SIG-M5 treated with dmso at 0.1 percent for 504 hours (cell line): ENCODE results near the gene CD101.
"Not testable (repeated sequence)": the region's sequence is repeated elsewhere in the genome, so short reads cannot be mapped to it uniquely, and the experiment has no call there.

ENCODE experiments used
- DNase-seq: peaks from one replicate; lab custom pipeline; 2025; ENCODE audit not compliant: unreplicated experiment; lab: John Stamatoyannopoulos, UW

The CD101 gene

GRCh38 chr1:117001254-117001927 lies at the start of gene CD101:
CD101 (plus strand) TSS chr1:117001760; CDS start chr1:117001818, 58 bp downstream.
- peak; percentile 85 for DNase-seq

DNA sequence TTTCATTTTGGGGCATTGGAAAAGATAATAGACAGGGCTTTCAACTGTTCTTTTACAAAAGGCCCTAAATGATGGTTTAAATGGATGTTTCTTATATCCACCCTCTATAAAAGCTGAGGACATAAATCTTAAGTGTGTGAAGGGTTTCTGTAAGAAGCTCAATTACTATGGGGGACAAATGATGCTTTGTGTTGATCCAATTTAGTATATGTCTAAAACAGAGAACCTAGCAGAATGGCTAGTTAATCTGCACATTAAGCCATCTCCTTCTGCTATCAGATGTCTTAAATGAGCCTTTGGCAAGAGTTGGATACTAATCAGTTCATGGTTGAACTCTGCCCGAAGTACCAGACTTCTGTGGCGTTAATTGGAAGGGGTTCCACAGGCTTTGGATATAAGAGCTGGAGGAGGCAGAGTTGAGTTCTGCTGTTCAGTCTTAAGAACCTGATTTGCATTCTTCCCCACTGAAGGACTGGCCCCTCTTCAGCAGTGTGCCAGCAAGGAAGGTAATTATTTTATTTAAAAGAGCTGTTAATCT lies 48.8 kb upstream of the CD101 start:
- no peak for DNase-seq

GRCh38 chr1:116954440-116954839 lies 47.1 kb upstream of the CD101 start:
- no peak for DNase-seq

DNA sequence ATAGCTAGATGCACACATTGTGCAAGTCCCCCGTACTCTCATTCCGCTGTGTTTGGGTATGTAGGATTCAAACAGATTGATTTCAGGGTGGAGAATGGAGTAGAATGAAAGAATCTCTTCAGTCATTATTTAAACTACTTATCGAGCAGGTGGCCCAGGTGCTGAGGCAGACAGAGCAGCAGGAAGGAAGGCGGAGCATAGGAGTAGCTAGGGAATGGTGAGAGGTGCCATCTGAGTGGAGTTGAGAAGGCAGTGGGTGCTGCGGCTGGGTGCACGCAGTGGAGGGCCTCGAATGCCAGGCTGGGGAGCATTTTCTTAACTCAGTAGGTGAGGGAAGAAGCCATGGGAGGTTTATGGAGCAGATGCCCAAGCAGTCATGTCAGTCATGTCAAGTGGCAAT lies 45.2 kb upstream of the CD101 start:
- DNase-seq = no peak

DNA sequence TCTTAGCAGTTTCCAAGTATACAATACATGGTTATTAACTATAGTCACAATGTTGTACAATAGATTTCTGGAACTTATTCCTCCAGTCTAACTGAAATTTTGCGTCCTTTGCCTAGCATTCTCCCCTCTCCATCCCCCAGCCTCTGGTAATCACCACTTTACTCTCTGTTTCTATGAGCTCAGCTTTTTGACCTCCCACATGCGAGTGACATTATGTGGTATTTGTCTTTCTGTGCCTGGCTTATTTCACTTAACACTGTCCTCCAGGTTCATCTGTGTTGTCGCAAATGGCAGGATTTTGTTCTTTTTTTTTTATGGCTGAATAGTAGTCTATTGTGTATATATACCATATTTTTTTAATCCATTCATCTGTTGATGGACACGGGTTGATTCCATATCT lies 43.9 kb upstream of the CD101 start:
- DNase-seq = no peak

GRCh38 chr1:116958110-116958509 lies 43.5 kb upstream of the CD101 start:
- DNase-seq = no peak

- DNase-seq = no peak
Measured at GRCh38 chr1:116958977-116959376, 42.6 kb upstream of the CD101 start.

DNA sequence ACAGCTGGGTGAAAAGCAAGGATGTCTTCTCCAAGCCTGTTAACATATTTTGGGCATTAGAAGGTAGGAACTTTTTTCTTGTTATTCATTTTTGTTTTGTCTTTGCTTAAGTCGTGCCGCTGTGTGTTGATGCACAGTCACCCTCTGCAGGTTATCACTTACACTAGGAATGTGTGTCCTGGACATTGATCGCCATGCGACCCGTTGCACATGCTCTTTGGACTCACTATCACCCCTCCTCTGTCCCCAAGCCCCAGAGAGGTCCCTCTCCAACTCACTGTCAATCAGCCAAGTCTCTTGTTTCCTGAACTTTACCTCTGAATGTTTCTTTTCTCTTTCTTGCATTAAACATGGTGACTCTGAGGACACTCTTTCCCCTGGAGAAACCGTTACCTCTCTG lies 40.0 kb upstream of the CD101 start:
- no peak for DNase-seq

DNA sequence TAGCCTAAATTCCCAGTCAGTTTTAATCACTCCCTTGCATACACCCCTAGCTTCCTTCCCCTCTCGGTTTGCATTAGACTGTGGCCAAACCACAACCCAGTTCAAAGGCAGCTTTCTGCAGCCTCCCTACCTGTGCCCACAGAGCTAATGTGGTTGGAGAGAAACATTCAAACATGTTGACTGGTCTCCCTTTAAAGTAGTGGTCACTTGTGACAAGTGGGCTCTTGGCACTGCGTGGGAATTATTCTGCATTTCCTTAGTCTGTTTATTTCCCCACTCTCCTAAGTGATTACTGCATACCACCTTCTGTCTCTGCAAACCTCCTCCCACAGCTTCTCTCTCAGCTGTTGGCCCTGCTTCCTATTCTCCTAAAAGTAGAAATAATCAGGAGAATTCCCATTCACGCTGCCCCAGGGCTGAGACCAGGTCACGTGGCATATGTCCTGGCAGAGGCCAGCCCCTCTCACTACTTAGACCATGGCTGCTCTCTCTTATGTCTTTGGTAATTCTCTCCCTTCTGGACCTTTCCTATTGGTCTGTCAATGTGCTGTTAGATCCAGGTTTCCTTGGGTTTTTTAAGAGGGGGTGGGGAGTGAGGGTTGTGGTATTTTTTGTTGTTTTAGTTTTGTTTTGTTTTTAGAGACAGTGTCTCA lies 38.4 kb upstream of the CD101 start:
- DNase-seq = no peak

DNA sequence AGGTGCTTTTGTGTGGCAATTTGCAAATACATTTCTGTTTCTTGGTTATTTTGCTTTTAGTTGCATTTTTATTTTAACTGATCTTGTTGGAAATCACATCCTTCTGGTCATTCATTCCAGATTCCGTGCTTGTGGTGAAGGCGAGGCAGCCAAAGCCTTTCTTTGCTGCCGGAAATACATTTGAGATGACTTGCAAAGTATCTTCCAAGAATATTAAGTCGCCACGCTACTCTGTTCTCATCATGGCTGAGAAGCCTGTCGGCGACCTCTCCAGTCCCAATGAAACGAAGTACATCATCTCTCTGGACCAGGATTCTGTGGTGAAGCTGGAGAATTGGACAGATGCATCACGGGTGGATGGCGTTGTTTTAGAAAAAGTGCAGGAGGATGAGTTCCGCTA lies 34.8 kb upstream of the CD101 start:
- DNase-seq = no peak

- no peak for DNase-seq
Measured at GRCh38 chr1:116968724-116969123, 32.8 kb upstream of the CD101 start.

GRCh38 chr1:116971258-116971860 lies 30.2 kb upstream of the CD101 start:
- DNase-seq = no peak

DNA sequence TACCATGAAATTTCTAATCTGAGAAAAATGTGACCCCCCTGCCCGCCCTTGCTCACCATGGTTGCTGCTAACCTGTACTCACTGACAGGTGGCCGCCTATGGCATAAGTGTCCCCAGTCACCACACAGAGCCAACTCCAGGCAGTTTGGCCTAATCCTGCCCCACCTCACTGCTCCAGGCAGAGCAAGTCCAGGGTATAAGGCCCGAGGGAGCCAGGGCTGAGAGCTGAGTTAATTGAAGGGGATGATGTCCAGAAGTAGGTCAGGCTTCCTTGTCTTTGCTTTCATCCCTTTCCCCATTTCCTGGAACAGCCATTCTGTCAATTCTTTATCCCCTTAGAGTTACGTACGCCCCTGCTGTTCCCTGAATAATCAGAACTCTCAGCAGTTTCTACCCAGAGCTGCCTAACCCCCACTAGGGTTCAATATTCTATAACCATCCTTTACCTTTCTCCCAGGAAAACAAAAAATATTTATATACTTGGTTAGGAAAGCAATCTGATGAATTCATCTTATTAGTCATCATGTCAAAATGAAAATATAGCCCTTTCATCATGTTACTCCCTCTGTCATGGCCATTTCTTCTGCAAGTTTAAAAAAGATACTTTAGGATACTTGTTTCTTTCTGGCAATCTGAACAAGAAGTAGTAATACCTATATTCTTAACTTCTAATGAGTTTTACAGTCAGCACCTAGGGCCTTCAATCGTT lies 29.4 kb upstream of the CD101 start:
- no peak for DNase-seq

GRCh38 chr1:116972674-116973030 lies 28.9 kb upstream of the CD101 start:
- no peak for DNase-seq

- not testable (repeated sequence) for DNase-seq
Measured at GRCh38 chr1:116980309-116980708, 21.3 kb upstream of the CD101 start.

- DNase-seq = no peak
Measured at GRCh38 chr1:116981521-116982037, 20.0 kb upstream of the CD101 start.

GRCh38 chr1:116982319-116983004 lies 19.1 kb upstream of the CD101 start:
- DNase-seq = peak; percentile 5

- DNase-seq = no peak
Measured at GRCh38 chr1:116983112-116983511, 18.4 kb upstream of the CD101 start.

- no peak for DNase-seq
Measured at GRCh38 chr1:116983678-116984077, 17.9 kb upstream of the CD101 start.

GRCh38 chr1:116984406-116985160 lies 17.0 kb upstream of the CD101 start:
- DNase-seq = no peak
